Measurements from ENCODE around the gene IDNK.

DNA sequence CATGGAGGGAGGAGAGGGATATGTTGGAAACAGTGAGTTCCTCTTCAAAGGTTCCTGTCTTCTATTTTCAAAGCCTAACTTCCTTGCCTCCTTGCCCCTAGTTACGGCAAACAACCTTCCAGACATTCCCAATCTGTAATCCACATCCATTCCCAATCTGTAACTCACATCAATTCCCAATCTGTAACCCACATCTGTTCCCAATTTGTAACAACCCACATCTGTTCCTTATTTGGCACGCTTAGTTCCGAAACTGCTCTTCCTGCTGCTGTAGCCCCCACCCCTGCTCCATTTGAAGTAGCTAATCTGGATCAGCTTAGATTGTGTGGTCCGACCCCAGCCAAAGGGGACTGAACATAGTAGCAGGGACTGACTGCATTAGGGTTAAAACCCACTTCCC lies 23.9 kb upstream of the IDNK start:
- TF ChIP-seq, protein P1, sequence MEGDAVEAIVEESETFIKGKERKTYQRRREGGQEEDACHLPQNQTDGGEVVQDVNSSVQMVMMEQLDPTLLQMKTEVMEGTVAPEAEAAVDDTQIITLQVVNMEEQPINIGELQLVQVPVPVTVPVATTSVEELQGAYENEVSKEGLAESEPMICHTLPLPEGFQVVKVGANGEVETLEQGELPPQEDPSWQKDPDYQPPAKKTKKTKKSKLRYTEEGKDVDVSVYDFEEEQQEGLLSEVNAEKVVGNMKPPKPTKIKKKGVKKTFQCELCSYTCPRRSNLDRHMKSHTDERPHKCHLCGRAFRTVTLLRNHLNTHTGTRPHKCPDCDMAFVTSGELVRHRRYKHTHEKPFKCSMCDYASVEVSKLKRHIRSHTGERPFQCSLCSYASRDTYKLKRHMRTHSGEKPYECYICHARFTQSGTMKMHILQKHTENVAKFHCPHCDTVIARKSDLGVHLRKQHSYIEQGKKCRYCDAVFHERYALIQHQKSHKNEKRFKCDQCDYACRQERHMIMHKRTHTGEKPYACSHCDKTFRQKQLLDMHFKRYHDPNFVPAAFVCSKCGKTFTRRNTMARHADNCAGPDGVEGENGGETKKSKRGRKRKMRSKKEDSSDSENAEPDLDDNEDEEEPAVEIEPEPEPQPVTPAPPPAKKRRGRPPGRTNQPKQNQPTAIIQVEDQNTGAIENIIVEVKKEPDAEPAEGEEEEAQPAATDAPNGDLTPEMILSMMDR (IDR thresholded peaks at IDR 0.05; ENCODE audit: low read depth, low read length, missing input control), result no peak
- TF ChIP-seq JUND (IDR thresholded peaks at IDR 0.05) (no peak), TAF1 (conservative IDR thresholded peaks at IDR 0.05) (no peak), HNF4A (conservative IDR thresholded peaks at IDR 0.05) (no peak), SP1 (IDR thresholded peaks at IDR 0.05) (no peak), YY1 (IDR thresholded peaks at IDR 0.05) (no peak), RXRA (IDR thresholded peaks at IDR 0.05) (no peak), NR2F2 (IDR thresholded peaks at IDR 0.05) (no peak)
- TF ChIP-seq, protein P2, sequence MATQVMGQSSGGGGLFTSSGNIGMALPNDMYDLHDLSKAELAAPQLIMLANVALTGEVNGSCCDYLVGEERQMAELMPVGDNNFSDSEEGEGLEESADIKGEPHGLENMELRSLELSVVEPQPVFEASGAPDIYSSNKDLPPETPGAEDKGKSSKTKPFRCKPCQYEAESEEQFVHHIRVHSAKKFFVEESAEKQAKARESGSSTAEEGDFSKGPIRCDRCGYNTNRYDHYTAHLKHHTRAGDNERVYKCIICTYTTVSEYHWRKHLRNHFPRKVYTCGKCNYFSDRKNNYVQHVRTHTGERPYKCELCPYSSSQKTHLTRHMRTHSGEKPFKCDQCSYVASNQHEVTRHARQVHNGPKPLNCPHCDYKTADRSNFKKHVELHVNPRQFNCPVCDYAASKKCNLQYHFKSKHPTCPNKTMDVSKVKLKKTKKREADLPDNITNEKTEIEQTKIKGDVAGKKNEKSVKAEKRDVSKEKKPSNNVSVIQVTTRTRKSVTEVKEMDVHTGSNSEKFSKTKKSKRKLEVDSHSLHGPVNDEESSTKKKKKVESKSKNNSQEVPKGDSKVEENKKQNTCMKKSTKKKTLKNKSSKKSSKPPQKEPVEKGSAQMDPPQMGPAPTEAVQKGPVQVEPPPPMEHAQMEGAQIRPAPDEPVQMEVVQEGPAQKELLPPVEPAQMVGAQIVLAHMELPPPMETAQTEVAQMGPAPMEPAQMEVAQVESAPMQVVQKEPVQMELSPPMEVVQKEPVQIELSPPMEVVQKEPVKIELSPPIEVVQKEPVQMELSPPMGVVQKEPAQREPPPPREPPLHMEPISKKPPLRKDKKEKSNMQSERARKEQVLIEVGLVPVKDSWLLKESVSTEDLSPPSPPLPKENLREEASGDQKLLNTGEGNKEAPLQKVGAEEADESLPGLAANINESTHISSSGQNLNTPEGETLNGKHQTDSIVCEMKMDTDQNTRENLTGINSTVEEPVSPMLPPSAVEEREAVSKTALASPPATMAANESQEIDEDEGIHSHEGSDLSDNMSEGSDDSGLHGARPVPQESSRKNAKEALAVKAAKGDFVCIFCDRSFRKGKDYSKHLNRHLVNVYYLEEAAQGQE (IDR thresholded peaks at IDR 0.05), result no peak
- TF ChIP-seq, protein P3, sequence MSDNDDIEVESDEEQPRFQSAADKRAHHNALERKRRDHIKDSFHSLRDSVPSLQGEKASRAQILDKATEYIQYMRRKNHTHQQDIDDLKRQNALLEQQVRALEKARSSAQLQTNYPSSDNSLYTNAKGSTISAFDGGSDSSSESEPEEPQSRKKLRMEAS (IDR thresholded peaks at IDR 0.05), result no peak
- TF ChIP-seq, protein P4, sequence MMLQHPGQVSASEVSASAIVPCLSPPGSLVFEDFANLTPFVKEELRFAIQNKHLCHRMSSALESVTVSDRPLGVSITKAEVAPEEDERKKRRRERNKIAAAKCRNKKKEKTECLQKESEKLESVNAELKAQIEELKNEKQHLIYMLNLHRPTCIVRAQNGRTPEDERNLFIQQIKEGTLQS (IDR thresholded peaks at IDR 0.05), result no peak
